Endometrial microvascular endothelial cells (primary cell): ENCODE data around the gene TDRD12. TPM values are rescaled to one million over a fixed set of nuclear protein-coding genes. Genes with fewer than 3 reads are reported as not detected.

Source experiments
- in situ Hi-C: cut with HindIII; loops from 2 replicates; pipeline ENCODE4 v1.10.0; 2017; ENCODE audit warnings: low sequenced_read_pairs, low pct_unique_long_range_greater_than_20kb; ENCODE audit errors: inconsistent ontology term
- total RNA-seq: library from RNA; depleted of rRNA; stranded (reverse); fragments of >200 nt; gene quantifications from one replicate; pipeline ENCODE4 v1.2.3, GENCODE V29; 2015; ENCODE audit errors: inconsistent ontology term

Gene TDRD12, protein sequence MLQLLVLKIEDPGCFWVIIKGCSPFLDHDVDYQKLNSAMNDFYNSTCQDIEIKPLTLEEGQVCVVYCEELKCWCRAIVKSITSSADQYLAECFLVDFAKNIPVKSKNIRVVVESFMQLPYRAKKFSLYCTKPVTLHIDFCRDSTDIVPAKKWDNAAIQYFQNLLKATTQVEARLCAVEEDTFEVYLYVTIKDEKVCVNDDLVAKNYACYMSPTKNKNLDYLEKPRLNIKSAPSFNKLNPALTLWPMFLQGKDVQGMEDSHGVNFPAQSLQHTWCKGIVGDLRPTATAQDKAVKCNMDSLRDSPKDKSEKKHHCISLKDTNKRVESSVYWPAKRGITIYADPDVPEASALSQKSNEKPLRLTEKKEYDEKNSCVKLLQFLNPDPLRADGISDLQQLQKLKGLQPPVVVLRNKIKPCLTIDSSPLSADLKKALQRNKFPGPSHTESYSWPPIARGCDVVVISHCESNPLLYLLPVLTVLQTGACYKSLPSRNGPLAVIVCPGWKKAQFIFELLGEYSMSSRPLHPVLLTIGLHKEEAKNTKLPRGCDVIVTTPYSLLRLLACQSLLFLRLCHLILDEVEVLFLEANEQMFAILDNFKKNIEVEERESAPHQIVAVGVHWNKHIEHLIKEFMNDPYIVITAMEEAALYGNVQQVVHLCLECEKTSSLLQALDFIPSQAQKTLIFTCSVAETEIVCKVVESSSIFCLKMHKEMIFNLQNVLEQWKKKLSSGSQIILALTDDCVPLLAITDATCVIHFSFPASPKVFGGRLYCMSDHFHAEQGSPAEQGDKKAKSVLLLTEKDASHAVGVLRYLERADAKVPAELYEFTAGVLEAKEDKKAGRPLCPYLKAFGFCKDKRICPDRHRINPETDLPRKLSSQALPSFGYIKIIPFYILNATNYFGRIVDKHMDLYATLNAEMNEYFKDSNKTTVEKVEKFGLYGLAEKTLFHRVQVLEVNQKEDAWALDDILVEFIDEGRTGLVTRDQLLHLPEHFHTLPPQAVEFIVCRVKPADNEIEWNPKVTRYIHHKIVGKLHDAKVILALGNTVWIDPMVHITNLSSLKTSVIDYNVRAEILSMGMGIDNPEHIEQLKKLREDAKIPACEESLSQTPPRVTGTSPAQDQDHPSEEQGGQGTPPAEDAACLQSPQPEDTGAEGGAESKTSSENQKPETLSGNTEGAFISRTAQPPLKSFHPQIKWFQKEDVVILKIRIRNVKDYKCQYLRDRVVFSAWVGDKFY (N-terminal part only)
- total RNA-seq, result not detected

DNA sequence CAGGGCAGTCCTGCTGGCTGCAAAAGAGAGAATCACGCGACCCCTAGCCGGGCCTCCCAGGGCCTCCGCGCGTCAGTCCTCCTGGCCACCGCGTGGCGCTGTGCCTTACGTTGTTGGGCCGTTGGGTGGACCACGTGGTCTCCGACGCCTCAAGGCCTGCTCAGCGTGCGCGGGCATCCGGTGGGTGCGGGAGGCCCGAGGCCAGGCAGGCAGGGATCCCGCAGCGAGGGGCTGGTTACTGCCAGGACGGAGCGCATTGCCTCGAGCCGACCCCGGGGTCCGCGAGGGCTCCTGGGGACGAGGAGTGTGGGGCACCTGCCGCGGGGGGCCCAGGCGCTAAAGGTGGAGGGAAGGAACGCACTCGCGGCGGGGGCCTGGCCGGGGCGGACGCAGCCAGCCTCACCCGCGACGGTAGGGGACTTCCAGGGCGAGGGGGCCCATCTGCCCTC, at the start of gene TDRD12:
TSS of gene TDRD12 (plus strand) at position 157 of the 449 bp plus-strand sequence. CDS start 306 bp downstream, outside the sequence.
- in situ Hi-C loops, result no loop called here

GRCh38 chr19:32671883-32672593, 47.5 kb upstream of the TDRD12 start:
- in situ Hi-C loops, result no loop called here

- in situ Hi-C loops, result no loop called here
Measured at GRCh38 chr19:32672841-32673240, 46.7 kb upstream of the TDRD12 start.

GRCh38 chr19:32673573-32673972, 46.0 kb upstream of the TDRD12 start:
- in situ Hi-C loops, result no loop called here

DNA sequence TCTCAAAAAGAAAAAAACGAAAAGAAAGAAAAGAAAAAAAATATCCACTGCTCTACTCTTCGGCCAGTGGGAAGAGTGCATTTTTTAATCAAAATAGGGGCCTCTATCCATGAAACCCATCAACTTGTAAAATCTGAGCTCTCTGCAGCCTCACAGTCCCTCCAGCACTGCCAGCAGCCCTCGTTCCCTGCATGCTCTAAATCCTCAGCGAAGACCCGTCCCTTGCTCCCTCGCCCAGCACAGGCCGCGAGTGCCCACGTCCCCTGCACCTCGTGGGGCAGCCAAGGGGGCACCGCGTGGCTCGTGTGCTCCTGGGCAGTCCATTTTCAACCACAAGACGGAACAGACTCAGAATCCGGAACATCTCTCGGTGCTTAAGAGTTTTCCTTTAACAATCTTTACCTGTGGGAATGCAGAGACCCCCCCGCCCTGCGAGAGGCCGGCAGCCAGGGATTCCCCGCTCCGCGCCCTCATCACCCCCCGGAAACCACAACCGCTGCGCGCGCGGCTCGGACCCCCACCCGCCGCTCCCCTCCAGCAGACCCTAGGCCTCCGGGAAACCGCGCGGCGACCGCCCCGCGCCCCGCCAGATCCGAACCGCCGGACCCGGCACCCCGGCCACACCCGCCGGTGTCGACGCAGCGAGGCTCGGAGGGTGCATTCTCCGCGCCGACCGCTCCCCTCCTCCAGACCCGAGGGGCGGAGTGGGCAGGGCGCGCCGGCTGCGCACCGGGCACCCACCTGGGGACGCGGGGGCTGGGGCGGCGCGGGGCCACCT, 45.2 kb upstream of the TDRD12 start:
- in situ Hi-C loops, result no loop called here

- in situ Hi-C loops, result no loop called here
Measured at GRCh38 chr19:32674931-32675719, 44.4 kb upstream of the TDRD12 start, which contains the start of gene ANKRD27. Gene ANKRD27, minus strand, starts transcription at chr19:32675180. Its CDS starts 16,165 bp downstream, at chr19:32659015.

DNA sequence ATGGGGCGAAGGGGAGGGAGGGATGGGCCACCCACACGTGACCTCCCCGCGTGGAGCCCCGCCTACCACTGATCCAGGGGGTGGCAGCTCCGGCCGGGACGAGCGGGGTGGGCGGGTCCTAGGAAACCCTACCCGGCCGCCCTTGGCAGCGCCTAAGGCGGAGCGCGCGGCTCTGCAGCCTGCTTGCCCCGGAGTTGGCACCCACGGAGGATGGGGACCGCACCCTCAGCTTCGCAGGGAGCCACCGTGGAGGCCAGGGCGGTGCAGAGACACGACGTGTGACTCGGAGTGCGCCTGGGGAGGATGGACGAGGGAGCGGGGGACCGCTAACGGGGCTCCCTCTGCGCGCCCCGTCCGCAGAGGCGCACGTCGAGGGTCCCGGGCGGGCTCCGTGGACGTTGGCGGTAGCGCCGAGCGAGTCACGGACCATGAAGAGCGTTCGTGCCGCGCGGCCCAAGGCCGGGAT, 43.8 kb upstream of the TDRD12 start, which contains the start of gene RGS9BP:
TSS of gene RGS9BP (plus strand) at position 129 of the 466 bp plus-strand sequence. CDS start 416 bp downstream, outside the sequence.
- in situ Hi-C loops, result no loop called here

DNA sequence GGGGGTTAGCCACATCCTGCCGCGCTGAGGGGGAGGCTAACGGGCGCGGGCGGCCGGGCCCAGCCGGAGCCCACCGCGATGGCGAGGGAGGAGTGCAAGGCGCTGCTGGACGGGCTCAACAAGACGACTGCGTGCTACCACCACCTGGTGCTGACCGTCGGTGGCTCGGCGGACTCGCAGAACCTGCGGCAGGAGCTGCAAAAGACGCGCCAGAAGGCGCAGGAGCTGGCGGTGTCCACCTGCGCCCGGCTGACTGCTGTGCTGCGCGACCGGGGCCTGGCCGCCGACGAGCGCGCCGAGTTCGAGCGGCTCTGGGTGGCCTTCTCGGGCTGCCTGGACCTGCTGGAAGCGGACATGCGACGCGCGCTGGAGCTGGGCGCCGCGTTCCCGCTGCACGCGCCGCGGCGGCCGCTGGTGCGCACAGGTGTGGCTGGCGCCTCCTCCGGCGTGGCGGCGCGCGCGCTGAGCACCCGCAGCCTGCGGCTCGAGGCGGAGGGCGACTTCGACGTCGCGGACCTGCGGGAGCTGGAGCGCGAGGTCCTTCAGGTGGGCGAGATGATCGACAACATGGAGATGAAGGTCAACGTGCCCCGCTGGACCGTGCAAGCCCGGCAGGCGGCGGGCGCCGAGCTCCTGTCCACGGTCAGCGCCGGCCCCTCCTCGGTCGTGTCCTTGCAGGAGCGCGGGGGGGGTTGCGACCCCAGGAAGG, 43.2 kb upstream of the TDRD12 start:
- in situ Hi-C loops, result no loop called here

DNA sequence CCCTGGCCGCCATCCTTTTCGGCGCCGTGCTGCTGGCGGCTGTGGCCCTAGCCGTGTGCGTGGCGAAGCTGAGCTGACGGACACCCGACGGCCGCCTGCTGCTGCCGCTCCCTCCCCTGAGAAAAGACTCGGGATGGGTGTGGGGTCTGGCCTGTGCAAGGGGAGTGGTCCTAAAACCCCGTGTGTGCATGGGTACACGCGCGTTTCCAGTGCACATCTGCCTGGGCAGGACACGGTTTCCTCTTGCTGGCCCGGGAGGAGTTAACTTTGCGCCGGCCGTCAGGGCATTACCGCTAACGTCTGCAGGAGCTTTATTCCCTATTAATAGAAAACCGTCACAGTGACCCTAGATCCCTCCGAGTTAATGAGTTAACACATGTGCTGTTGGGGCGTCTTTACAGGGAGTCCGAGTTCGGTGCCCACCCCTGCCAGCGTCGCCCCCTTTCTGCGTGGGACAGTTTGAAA, 42.6 kb upstream of the TDRD12 start:
- in situ Hi-C loops, result no loop called here

DNA sequence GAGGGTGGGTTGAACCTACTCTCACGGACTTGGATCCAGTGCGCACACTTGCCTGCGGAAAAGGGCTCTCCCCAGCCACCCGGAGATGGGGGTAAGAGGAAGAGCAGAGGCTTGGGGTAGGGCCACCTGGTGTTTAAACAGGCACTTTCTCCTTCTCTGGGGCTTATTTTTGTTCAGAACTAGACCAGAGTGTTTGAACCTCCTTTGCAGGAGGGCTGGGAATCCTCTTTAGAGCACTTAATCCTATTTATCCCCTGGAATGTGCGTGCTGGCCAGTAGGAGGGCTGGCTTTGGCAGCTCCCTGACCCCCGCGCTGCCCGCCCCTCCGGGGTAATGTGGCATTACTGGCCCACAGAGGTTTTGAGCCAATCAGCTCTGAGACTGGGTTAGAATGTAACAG, 41.9 kb upstream of the TDRD12 start:
- in situ Hi-C loops, result no loop called here

DNA sequence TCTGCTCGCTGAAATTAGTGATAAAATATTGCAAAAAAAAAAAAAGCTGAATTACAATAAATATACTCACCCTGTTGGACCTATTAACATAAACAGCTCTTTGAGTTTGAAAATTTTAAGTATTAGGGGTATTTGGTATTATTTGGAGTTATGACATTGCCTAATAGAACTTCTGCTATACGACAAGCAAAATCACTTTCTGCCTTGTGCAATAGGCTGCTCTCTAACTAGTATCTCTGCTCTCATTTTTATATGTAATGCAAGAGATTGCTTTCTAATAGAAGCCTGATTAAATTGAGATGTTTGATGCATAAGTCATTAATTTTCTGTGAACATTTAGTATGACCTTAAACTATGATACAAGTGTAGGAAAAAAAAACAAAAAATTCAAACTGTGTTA, 38.6 kb upstream of the TDRD12 start:
- in situ Hi-C loops, result no loop called here

- in situ Hi-C loops, result no loop called here
Measured at GRCh38 chr19:32682317-32682716, 37.2 kb upstream of the TDRD12 start.

- in situ Hi-C loops, result no loop called here
Measured at GRCh38 chr19:32686847-32687475, 32.6 kb upstream of the TDRD12 start.

GRCh38 chr19:32687681-32688080, 31.9 kb upstream of the TDRD12 start:
- in situ Hi-C loops, result no loop called here

- in situ Hi-C loops, result no loop called here
Measured at GRCh38 chr19:32688311-32688710, 31.3 kb upstream of the TDRD12 start.
